HCT116 (cell line): Measurements from ENCODE around the gene OPCML. TPM values are rescaled to one million over a fixed set of nuclear protein-coding genes. Genes with fewer than 3 reads are reported as not detected.

Experiments used
- ATAC-seq: fragments of 200-7000 bp; cut with Tn5 transposase; 2 replicates; pipeline ENCODE4 v1.9.1; 2020; ENCODE audit warnings: mild to moderate bottlenecking, moderate library complexity
- BruUV-seq: library from RNA; stranded (reverse); fragments of 400-500 nt; replicated peaks from 2 replicates; lab custom pipeline; 2021; lab: Mats Ljungman, UMichigan
- CTCF ChIA-PET: fragments of 300-600 bp; sonication (Branson Sonifier 250); formaldehyde crosslinking; loops from one replicate; lab custom pipeline; 2021; ENCODE audit warnings: antibody characterized with exemption; lab: Charles Lee
- POLR2A ChIA-PET: fragments of 300-600, 350-600 bp; sonication (Branson Sonifier 250); formaldehyde crosslinking; loops from one replicate; lab custom pipeline; 2021; ENCODE audit warnings: antibody characterized with exemption; lab: Charles Lee
- RAD21 ChIA-PET, 2 experiments: fragments of 300-600 bp; sonication (Branson Sonifier 250); formaldehyde crosslinking; loops; one replicate each; lab custom pipeline; 2023; ENCODE audit warnings: low total read pairs in 2 of 2; ENCODE audit not compliant: uncharacterized antibody in 2 of 2, unreplicated experiment in 2 of 2, low non-redundant PET in 1 of 2; lab: Charles Lee
- DNase-seq: peaks from one replicate; pipeline ENCODE4 v3.0.0-alpha.2; 2010; ENCODE audit warnings: low read depth, low spot score
- H2AFZ ChIP-seq: fragments of 200-600 bp; shearing (Covaris generic), sonication (generic); 2 replicates; pipeline ENCODE4 v1.6.1; 2017; ENCODE audit warnings: low read depth, mixed run types, mixed read lengths, antibody characterized with exemption, low read length; ENCODE audit not compliant: poor library complexity, severe bottlenecking
- H3K27ac ChIP-seq: 2 replicates; pipeline ENCODE4 v1.5.1; 2012; ENCODE audit warnings: low read depth, low read length
- H3K27me3 ChIP-seq: fragments of 200-600 bp; sonication (generic); 2 replicates; pipeline ENCODE4 v1.6.1; 2016; ENCODE audit warnings: mixed run types, low read length, mixed read lengths; ENCODE audit not compliant: insufficient read depth
- H3K36me3 ChIP-seq, 2 experiments: fragments of 200-500 bp in 1 of 2; fragments of 200-600 bp in 1 of 2; sonication (Bioruptor generic) in 1 of 2; sonication (generic) in 1 of 2; 2 replicates each; pipeline versions ENCODE4 v1.5.1 to v1.6.1; 2014 to 2016; ENCODE audit warnings: low read length in 2 of 2, inconsistent platforms in 1 of 2, mixed read lengths in 1 of 2, mixed run types in 1 of 2; ENCODE audit not compliant: insufficient read depth in 2 of 2, control insufficient read depth in 1 of 2
- H3K4me1 ChIP-seq, 2 experiments: fragments of 200-600 bp in 1 of 2; sonication (generic) in 1 of 2; 2 replicates each; pipeline versions ENCODE4 v1.5.1 to v1.6.1; 2012 to 2017; ENCODE audit warnings: low read length in 2 of 2, inconsistent platforms in 1 of 2, mild to moderate bottlenecking in 1 of 2, mixed read lengths in 1 of 2, mixed run types in 1 of 2, moderate library complexity in 1 of 2; ENCODE audit not compliant: insufficient read depth in 2 of 2, control insufficient read depth in 1 of 2
- H3K4me2 ChIP-seq: fragments of 200-600 bp; sonication (generic); 2 replicates; pipeline ENCODE4 v1.6.1; 2017; ENCODE audit warnings: mixed run types, low read length, mixed read lengths
- H3K4me3 ChIP-seq, 2 experiments: fragments of 200-600 bp in 1 of 2; sonication (generic) in 1 of 2; replicated peaks in 1 of 2; 2 replicates each; pipeline ENCODE4 v1.5.1; 2011 to 2016; ENCODE audit warnings: low read length in 2 of 2, control low read depth in 1 of 2, low read depth in 1 of 2, mild to moderate bottlenecking in 1 of 2, mixed read lengths in 1 of 2, mixed run types in 1 of 2
- H3K79me2 ChIP-seq: fragments of 200-600 bp; sonication (generic); 2 replicates; pipeline ENCODE4 v1.6.1; 2017; ENCODE audit warnings: mild to moderate bottlenecking, mixed run types, low read length, moderate library complexity, mixed read lengths; ENCODE audit not compliant: insufficient read depth
- H3K9ac ChIP-seq: fragments of 200-600 bp; sonication (generic); 2 replicates; pipeline ENCODE4 v1.6.1; 2016; ENCODE audit warnings: low read length, mixed read lengths
- H3K9me2 ChIP-seq: fragments of 200-600 bp; sonication (generic), shearing (Covaris generic); 2 replicates; pipeline ENCODE4 v1.6.1; 2017; ENCODE audit warnings: mixed run types, mild to moderate bottlenecking, moderate library complexity; ENCODE audit not compliant: insufficient read depth
- H3K9me3 ChIP-seq, 2 experiments: fragments of 200-500 bp in 1 of 2; fragments of 200-600 bp in 1 of 2; sonication (Bioruptor generic) in 1 of 2; sonication (generic) in 1 of 2; 2 replicates each; pipeline ENCODE4 v1.6.1; 2014 to 2017; ENCODE audit warnings: low read length in 2 of 2, mixed read lengths in 2 of 2, inconsistent platforms in 1 of 2, low read depth in 1 of 2, mild to moderate bottlenecking in 1 of 2, mixed run types in 1 of 2, moderate library complexity in 1 of 2; ENCODE audit not compliant: control insufficient read depth in 1 of 2, insufficient read depth in 1 of 2
- H4K20me1 ChIP-seq: fragments of 200-600 bp; sonication (generic), shearing (Covaris generic); 2 replicates; pipeline ENCODE4 v1.6.1; 2017; ENCODE audit warnings: mixed run types, mild to moderate bottlenecking, moderate library complexity; ENCODE audit not compliant: insufficient read depth
- CEBPB ChIP-seq: IDR thresholded peaks from 2 replicates; pipeline ENCODE4 v1.6.1; 2012; ENCODE audit warnings: low read depth
- EGR1 ChIP-seq: IDR thresholded peaks from 2 replicates; pipeline ENCODE4 v1.6.1; 2012; ENCODE audit warnings: low read depth
- ELF1 ChIP-seq: IDR thresholded peaks from 2 replicates; pipeline ENCODE4 v1.6.1; 2012; ENCODE audit warnings: low read depth, borderline replicate concordance
- EZH2phosphoT487 ChIP-seq: fragments of 200-600 bp; IDR thresholded peaks from 2 replicates; pipeline ENCODE4 v1.6.1; 2018; ENCODE audit warnings: antibody characterized with exemption, borderline replicate concordance
- JUND ChIP-seq: IDR thresholded peaks from 2 replicates; pipeline ENCODE4 v1.6.1; 2012
- POLR2AphosphoS5 ChIP-seq: IDR thresholded peaks from 2 replicates; pipeline ENCODE4 v1.6.1; 2011; ENCODE audit warnings: mild to moderate bottlenecking, low read depth, low read length, moderate library complexity
- RAD21 ChIP-seq: IDR thresholded peaks from 2 replicates; pipeline ENCODE4 v1.6.1; 2012; ENCODE audit warnings: low read depth, mild to moderate bottlenecking
- SIN3A ChIP-seq: IDR thresholded peaks from 2 replicates; pipeline ENCODE4 v1.6.1; 2012; ENCODE audit warnings: low read depth
- SP1 ChIP-seq: IDR thresholded peaks from 2 replicates; pipeline ENCODE4 v1.6.1; 2012; ENCODE audit warnings: low read depth
- TCF7L2 ChIP-seq: IDR thresholded peaks from 2 replicates; pipeline ENCODE4 v1.7.0; 2011; ENCODE audit warnings: borderline replicate concordance, inconsistent platforms; ENCODE audit not compliant: insufficient read depth, insufficient read length; ENCODE audit errors: extremely low read depth
- YY1 ChIP-seq: IDR thresholded peaks from 2 replicates; pipeline ENCODE4 v1.6.1; 2011; ENCODE audit warnings: low read length, low read depth, moderate library complexity, mild to moderate bottlenecking; ENCODE audit not compliant: insufficient replicate concordance; ENCODE audit errors: extremely low read depth
- ZFX ChIP-seq: fragments of 450-650 bp; IDR thresholded peaks from 2 replicates; pipeline ENCODE4 v1.6.1; 2017
- ZNF274 ChIP-seq: fragments of 200-500 bp; sonication (Bioruptor generic); IDR thresholded peaks from 2 replicates; pipeline ENCODE4 v1.6.1; 2014; ENCODE audit warnings: mild to moderate bottlenecking, low read depth, low read length, inconsistent platforms
- intact Hi-C: fragments of 100-400 bp; cut with micrococcal nuclease; formaldehyde crosslinking; loops from 2 replicates; pipeline ENCODE4 v1.10.0; 2022
- total RNA-seq: library from RNA; stranded (reverse); gene quantifications from one replicate; pipeline ENCODE4 v1.2.1, GENCODE V29; 2021; ENCODE audit not compliant: unreplicated experiment
- TF ChIP-seq, protein P1 (sequence below), 3 experiments: fragments of 200-600 bp in 1 of 3; sonication (generic) in 1 of 3; IDR thresholded peaks in 2 of 3; conservative IDR thresholded peaks in 1 of 3; 2 replicates each; pipeline ENCODE4 v1.5.1; 2012 to 2017; ENCODE audit warnings: low read depth in 2 of 3, low read length in 2 of 3, antibody characterized with exemption in 1 of 3, borderline replicate concordance in 1 of 3, control low read depth in 1 of 3, mild to moderate bottlenecking in 1 of 3, mixed read lengths in 1 of 3, mixed run types in 1 of 3, moderate library complexity in 1 of 3; ENCODE audit not compliant: insufficient read depth in 1 of 3
- TF ChIP-seq, protein P2 (sequence below): IDR thresholded peaks from 2 replicates; pipeline ENCODE4 v1.6.1; 2012; ENCODE audit warnings: low read depth
- TF ChIP-seq, protein P3 (sequence below): IDR thresholded peaks from 2 replicates; pipeline ENCODE4 v1.6.1; 2011; ENCODE audit warnings: mild to moderate bottlenecking, low read length, moderate library complexity; ENCODE audit not compliant: insufficient replicate concordance; ENCODE audit errors: extremely low read depth
- TF ChIP-seq, protein P4 (sequence below): IDR thresholded peaks from 2 replicates; pipeline ENCODE4 v1.6.1; 2012

OPCML gene
- total RNA-seq, 1 experiment from 2014 or later = not detected

DNA sequence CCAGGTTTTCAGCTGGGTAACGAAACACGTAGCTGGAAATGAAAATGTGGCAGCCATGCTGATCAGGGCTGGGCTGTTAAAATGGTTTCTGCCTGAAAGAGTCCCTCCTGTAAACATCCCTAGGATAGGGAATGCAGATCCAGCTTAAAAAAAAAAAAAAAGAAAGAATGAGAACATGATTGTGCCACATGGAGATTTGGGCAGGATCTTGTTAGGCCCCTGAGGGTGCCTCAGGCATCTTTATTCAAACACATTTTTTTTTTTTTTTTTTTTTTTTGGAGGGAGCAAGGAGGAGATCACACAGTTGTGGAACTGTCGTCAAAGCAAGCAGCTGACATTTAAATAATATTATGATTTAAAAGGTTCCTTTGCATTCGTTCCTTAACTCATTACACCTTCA, 900.3 kb downstream of the OPCML start:
- Histone ChIP-seq H3K27ac (no peak overlapping the region), H3K4me3 (no peak overlapping the region), H3K27me3 (no peaks in the 10 kb centered on the region), H3K9me3 (peaks cover 0 to 17% of the 10 kb centered on the region in 2 experiments; a peak in 2 of 4 replicates), H3K36me3 (no peaks in the 10 kb centered on the region), H3K4me2 (no peak overlapping the region), H2AFZ (no peak overlapping the region), H4K20me1 (no peaks in the 10 kb centered on the region)
- no peak for DNase-seq
- intact Hi-C loops = no loop called here
- CTCF ChIA-PET = no interaction called here
- BruUV-seq = no TSS peak
- TF ChIP-seq TCF7L2 = no peak
- TF ChIP-seq SP1 = no peak
- TF ChIP-seq ZFX = no peak
- no peak for TF ChIP-seq YY1
- TF ChIP-seq, protein P1, sequence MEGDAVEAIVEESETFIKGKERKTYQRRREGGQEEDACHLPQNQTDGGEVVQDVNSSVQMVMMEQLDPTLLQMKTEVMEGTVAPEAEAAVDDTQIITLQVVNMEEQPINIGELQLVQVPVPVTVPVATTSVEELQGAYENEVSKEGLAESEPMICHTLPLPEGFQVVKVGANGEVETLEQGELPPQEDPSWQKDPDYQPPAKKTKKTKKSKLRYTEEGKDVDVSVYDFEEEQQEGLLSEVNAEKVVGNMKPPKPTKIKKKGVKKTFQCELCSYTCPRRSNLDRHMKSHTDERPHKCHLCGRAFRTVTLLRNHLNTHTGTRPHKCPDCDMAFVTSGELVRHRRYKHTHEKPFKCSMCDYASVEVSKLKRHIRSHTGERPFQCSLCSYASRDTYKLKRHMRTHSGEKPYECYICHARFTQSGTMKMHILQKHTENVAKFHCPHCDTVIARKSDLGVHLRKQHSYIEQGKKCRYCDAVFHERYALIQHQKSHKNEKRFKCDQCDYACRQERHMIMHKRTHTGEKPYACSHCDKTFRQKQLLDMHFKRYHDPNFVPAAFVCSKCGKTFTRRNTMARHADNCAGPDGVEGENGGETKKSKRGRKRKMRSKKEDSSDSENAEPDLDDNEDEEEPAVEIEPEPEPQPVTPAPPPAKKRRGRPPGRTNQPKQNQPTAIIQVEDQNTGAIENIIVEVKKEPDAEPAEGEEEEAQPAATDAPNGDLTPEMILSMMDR (IDR thresholded peaks at IDR 0.05 in 2 of 3, conservative IDR thresholded peaks at IDR 0.05 in 1 of 3; ENCODE audit: borderline replicate concordance in 1 of 3, insufficient read depth in 1 of 3, low read depth in 2 of 3, low read length in 2 of 3) = no peak
- TF ChIP-seq, protein P2, sequence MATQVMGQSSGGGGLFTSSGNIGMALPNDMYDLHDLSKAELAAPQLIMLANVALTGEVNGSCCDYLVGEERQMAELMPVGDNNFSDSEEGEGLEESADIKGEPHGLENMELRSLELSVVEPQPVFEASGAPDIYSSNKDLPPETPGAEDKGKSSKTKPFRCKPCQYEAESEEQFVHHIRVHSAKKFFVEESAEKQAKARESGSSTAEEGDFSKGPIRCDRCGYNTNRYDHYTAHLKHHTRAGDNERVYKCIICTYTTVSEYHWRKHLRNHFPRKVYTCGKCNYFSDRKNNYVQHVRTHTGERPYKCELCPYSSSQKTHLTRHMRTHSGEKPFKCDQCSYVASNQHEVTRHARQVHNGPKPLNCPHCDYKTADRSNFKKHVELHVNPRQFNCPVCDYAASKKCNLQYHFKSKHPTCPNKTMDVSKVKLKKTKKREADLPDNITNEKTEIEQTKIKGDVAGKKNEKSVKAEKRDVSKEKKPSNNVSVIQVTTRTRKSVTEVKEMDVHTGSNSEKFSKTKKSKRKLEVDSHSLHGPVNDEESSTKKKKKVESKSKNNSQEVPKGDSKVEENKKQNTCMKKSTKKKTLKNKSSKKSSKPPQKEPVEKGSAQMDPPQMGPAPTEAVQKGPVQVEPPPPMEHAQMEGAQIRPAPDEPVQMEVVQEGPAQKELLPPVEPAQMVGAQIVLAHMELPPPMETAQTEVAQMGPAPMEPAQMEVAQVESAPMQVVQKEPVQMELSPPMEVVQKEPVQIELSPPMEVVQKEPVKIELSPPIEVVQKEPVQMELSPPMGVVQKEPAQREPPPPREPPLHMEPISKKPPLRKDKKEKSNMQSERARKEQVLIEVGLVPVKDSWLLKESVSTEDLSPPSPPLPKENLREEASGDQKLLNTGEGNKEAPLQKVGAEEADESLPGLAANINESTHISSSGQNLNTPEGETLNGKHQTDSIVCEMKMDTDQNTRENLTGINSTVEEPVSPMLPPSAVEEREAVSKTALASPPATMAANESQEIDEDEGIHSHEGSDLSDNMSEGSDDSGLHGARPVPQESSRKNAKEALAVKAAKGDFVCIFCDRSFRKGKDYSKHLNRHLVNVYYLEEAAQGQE = no peak
- TF ChIP-seq EZH2phosphoT487 = no peak
- TF ChIP-seq, protein P3, sequence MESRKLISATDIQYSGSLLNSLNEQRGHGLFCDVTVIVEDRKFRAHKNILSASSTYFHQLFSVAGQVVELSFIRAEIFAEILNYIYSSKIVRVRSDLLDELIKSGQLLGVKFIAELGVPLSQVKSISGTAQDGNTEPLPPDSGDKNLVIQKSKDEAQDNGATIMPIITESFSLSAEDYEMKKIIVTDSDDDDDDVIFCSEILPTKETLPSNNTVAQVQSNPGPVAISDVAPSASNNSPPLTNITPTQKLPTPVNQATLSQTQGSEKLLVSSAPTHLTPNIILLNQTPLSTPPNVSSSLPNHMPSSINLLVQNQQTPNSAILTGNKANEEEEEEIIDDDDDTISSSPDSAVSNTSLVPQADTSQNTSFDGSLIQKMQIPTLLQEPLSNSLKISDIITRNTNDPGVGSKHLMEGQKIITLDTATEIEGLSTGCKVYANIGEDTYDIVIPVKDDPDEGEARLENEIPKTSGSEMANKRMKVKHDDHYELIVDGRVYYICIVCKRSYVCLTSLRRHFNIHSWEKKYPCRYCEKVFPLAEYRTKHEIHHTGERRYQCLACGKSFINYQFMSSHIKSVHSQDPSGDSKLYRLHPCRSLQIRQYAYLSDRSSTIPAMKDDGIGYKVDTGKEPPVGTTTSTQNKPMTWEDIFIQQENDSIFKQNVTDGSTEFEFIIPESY = no peak
- TF ChIP-seq CEBPB = no peak
- no peak for TF ChIP-seq POLR2AphosphoS5
- TF ChIP-seq SIN3A = no peak
- no peak for TF ChIP-seq ZNF274
- TF ChIP-seq, protein P4, sequence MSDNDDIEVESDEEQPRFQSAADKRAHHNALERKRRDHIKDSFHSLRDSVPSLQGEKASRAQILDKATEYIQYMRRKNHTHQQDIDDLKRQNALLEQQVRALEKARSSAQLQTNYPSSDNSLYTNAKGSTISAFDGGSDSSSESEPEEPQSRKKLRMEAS = no peak
- no peak for TF ChIP-seq EGR1
- no peak for TF ChIP-seq ELF1
- TF ChIP-seq RAD21 = no peak
- no peak for TF ChIP-seq JUND
- TF ChIP-seq, all 23 proteins: peak for 0
- Histone ChIP-seq H3K9ac (no peak overlapping the region), H3K79me2 (no peaks in the 10 kb centered on the region), H3K9me2 (no peaks in the 10 kb centered on the region), H3K4me1 (no peaks in the 10 kb centered on the region)
- POLR2A ChIA-PET = no interaction called here
- no peak for ATAC-seq
- RAD21 ChIA-PET = no interaction called here
